GM06990 (cell line): ENCODE results near the gene NABP1.
"Not testable (repeated sequence)": the region's sequence is repeated elsewhere in the genome, so short reads cannot be mapped to it uniquely, and the experiment has no call there.

Experiments used
- DNase-seq: peaks from one replicate; pipeline ENCODE4 v3.0.0-alpha.2; 2011; ENCODE audit not compliant: insufficient read length; ENCODE audit errors: extremely low read depth
- H3K27me3 ChIP-seq: replicated peaks from 2 replicates; pipeline ENCODE4 v1.6.0; 2011; ENCODE audit warnings: low read length; ENCODE audit not compliant: control insufficient read depth, insufficient read depth
- H3K36me3 ChIP-seq: 2 replicates; pipeline ENCODE4 v1.5.1; 2011; ENCODE audit warnings: low read length; ENCODE audit not compliant: control insufficient read depth, insufficient read depth
- H3K4me3 ChIP-seq: replicated peaks from 2 replicates; pipeline ENCODE4 v1.5.1; 2011; ENCODE audit warnings: low read depth, mild to moderate bottlenecking, control low read depth, low read length
- TF ChIP-seq, protein P1 (sequence below): IDR thresholded peaks from 2 replicates; pipeline ENCODE4 v1.5.1; 2011; ENCODE audit warnings: low read length, control low read depth, mild to moderate bottlenecking, inconsistent platforms; ENCODE audit not compliant: insufficient read depth, poor library complexity, severe bottlenecking

Gene NABP1

DNA sequence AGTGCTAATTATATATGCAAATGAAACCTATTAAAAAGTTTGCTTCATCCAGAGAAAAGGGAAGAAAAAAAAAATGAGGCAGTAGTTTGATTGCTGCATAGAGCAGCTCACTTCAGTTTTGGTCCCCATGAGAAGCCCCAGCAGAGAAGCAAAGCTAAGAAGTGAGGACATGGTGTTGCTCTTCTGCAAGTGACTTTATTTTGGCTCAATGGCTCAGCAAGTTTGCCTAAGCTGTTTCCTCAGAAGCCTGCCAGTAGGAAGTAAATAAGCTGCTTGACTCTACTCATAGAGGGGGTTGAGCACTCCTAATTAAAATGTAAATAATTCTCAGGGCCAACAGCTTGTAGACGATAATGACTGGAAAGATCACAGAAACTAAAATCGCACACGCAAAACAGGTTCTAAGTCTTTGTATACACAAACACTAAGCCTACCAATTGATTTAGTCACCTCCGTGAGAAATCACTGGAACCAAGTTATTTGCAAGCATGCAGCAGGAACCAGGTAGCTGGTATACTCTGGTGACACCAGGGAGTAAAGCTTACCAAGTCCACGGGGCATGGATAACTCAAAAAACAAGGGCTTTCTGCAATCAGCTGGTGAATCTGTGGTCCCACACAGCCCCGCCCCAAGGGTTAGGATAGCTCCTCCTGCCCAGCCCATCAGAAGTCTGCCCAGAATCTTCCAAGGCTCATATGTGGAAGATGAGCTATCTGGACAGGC is 39.7 kb upstream of the NABP1 start:
- TF ChIP-seq, protein P1, sequence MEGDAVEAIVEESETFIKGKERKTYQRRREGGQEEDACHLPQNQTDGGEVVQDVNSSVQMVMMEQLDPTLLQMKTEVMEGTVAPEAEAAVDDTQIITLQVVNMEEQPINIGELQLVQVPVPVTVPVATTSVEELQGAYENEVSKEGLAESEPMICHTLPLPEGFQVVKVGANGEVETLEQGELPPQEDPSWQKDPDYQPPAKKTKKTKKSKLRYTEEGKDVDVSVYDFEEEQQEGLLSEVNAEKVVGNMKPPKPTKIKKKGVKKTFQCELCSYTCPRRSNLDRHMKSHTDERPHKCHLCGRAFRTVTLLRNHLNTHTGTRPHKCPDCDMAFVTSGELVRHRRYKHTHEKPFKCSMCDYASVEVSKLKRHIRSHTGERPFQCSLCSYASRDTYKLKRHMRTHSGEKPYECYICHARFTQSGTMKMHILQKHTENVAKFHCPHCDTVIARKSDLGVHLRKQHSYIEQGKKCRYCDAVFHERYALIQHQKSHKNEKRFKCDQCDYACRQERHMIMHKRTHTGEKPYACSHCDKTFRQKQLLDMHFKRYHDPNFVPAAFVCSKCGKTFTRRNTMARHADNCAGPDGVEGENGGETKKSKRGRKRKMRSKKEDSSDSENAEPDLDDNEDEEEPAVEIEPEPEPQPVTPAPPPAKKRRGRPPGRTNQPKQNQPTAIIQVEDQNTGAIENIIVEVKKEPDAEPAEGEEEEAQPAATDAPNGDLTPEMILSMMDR = no peak
- H3K27me3 ChIP-seq = no peaks in the 10 kb centered on the region

DNA sequence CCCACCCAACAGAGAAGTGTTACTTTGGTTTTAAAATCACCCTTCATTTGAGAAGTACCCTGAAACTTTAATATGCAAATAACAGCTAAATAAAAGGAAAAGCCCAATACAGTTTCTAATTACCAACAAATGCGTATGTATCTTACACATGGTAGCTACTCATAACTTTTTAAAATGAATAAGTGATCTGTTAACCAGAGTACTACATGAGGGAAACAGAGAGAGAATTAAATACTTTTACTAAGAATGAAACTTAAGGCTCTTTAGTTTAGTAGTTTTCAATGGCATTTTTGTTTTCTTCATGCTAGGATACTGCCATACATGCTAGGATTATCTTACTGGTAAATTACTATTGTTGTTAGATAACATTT is 39.1 kb upstream of the NABP1 start:
- Histone ChIP-seq H3K36me3 (no peaks in the 10 kb centered on the region), H3K4me3 (no peak overlapping the region), H3K27me3 (no peaks in the 10 kb centered on the region)
- TF ChIP-seq, protein P1 = no peak
- no peak for DNase-seq

More for the DNA sequence above, 39.7 kb upstream of the NABP1 start:
- Histone ChIP-seq H3K4me3 (no peak overlapping the region), H3K36me3 (no peaks in the 10 kb centered on the region)
- no peak for DNase-seq

DNA sequence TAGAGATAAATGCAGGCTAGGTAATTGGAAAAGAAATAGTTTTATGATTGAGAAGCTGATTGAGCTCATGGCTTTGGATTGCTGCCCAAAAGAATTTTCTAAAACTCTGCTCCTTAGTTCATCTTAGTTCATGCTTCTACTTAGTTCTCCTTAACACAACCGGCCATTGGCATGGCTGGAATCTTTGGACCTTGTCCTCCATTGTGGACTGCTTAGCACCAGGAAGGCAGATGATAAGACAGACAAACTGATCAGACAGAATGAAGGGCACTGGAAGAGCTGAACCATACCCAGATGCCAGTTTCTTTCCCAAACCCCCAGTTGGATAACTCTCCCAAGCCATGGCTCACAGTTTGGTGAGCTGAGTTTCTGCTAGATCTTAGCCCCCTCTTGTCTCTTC is 36.3 kb upstream of the NABP1 start:
- no peak for DNase-seq
- TF ChIP-seq, protein P1 = no peak
- no peak overlapping the region for H3K4me3 ChIP-seq
- no peaks in the 10 kb centered on the region for H3K27me3 ChIP-seq
- no peaks in the 10 kb centered on the region for H3K36me3 ChIP-seq

DNA sequence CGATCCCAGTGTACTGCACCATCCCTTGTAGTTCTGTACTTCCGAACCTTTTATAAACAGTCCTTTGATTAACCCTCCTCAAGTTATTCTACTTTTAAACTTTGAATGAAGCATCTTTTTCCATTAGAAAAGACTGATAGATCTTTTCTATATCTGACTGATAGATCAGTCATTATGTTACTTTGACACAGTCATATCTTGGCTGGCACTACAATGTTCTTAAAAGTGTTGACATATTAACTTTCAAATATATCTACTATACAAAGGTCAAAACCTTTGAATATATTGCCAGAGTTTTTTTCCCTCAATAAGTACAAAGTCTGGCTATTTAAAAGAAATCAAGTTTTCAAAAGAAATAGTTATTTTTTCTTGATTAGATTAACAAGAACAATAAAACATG is 35.4 kb upstream of the NABP1 start:
- Histone ChIP-seq H3K36me3 (no peaks in the 10 kb centered on the region), H3K27me3 (no peaks in the 10 kb centered on the region), H3K4me3 (no peak overlapping the region)
- TF ChIP-seq, protein P1 = no peak
- DNase-seq = no peak

DNA sequence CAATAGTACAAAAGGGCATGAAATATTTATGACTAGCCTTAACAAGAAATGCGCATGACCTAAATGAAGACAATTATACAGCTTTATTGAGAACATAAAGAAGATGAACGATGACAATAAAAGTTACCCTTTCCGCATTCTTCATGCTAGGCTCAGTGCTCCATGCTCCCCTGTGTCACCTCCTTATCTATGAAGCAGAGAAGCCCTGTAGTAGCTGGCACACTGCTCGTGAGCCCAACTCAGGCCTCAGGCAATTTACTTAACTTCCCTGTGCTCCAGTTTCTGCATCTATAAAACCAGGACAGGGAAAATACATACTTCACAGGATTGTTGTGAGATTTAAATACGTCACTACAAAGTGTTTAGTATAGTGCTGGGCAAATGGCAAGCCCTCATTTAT is 34.5 kb upstream of the NABP1 start:
- H3K4me3 ChIP-seq = no peak overlapping the region
- no peaks in the 10 kb centered on the region for H3K36me3 ChIP-seq
- no peak for DNase-seq
- H3K27me3 ChIP-seq = no peaks in the 10 kb centered on the region
- TF ChIP-seq, protein P1 = no peak

DNA sequence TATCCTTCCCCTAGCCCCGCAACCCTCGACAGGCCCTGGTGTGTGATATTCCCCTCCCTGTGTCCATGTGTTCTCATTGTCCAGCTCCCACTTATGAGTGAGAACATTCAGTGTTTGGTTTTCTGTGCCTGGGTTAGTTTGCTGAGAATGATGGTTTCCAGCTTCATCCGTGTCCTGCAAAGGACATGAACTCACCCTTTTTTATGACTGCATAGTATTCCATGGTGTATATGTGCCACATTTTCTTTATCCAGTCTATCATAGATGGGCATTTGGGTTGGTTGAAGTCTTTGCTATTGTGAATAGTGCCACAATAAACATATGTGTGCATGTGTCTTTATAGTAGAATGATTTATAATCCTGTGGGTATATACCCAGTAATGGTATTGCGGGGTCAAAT is 33.3 kb upstream of the NABP1 start:
- H3K27me3 ChIP-seq, DNase-seq, H3K36me3 ChIP-seq, H3K4me3 ChIP-seq: not testable (repeated sequence)
